ENCODE measurements around the gene TRAF2. TPM values are rescaled to one million over a fixed set of nuclear protein-coding genes. Genes with fewer than 3 reads are reported as not detected.

Gene TRAF2
- total and polyA plus RNA-seq, 2 donors (not counting 3 experiments of a cell fraction or from before 2014, with no cell fraction given) = 10.9 to 23.1 TPM

DNA sequence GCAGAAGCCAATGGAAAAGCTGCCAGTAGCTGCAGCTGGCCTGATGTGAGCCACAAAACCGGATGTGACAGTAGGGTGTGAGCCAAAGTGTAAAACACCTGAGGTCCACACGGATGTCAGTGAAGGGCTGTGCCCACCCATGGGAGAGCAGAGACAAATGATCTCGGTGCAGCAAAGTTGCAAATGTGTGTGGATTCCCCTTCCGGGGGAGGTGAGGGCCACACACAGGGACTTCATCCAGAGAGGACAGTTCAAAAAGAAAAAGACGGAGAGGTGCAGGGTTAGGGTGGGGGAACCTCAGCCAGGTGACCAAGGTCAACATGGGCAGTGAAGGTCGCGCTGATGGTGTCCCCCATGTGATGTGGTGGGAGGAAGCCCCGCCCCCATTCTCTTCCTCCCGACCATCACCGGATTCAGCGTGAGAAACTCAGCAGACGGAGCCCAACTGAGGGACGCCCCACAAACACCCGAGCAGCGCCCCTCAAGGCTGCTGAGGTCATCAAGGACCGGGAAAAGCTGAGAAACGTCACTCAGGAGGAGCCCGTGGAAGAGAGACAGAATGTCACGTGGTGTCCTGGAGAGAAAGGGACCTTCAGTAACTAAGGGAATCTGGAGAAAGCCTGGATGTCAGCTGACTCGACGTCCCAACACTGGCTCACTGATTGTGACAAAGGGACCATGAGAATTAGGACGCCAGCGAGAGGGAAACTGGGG is 79.6 kb downstream of the TRAF2 start:
- ChIA-PET POLR2A (no interaction called here), CTCF (no interaction called here)
- Histone ChIP-seq H3K4me1 (ENCODE audit: control insufficient read depth, extremely low read depth, insufficient read depth, low read length) (no peaks in the 10 kb centered on the region), H3K9me3 (replicated peaks; ENCODE audit: control insufficient read depth, insufficient read depth, low read length) (no peaks in the 10 kb centered on the region), H2AFZ (ENCODE audit: low read depth, low read length) (no peak overlapping the region), H3K9ac (replicated peaks; ENCODE audit: extremely low read depth, insufficient read depth, low read length) (no peak overlapping the region), H3K27me3 (ENCODE audit: control insufficient read depth in 2 of 2, insufficient read depth in 2 of 2, low read length in 2 of 2) (no peaks in the 10 kb centered on the region), H3K4me3 (replicated peaks in 1 of 3; ENCODE audit: insufficient read depth in 1 of 3, low read depth in 1 of 3, low read length in 3 of 3) (no peak overlapping the region), H3K36me3 (ENCODE audit: control insufficient read depth in 2 of 2, extremely low read depth in 1 of 2, insufficient read depth in 2 of 2, low read length in 2 of 2) (no peaks in the 10 kb centered on the region), H4K20me1 (replicated peaks; ENCODE audit: control insufficient read depth, extremely low read depth, insufficient read depth, low read length) (no peaks in the 10 kb centered on the region), H3K79me2 (ENCODE audit: control insufficient read depth, insufficient read depth, low read length) (no peaks in the 10 kb centered on the region), H3K27ac (ENCODE audit: insufficient read depth, low read depth, low read length) (no peak overlapping the region), H3K4me2 (ENCODE audit: insufficient read depth, low read length) (no peak overlapping the region), H3K9me1 (replicated peaks; ENCODE audit: control insufficient read depth, extremely low read depth, insufficient read depth, low read length) (no peaks in the 10 kb centered on the region)
- TF ChIP-seq POLR2A (IDR thresholded peaks at IDR 0.05; ENCODE audit: low read depth, low read length) = no peak
- no peak for TF ChIP-seq POLR2AphosphoS5 (IDR thresholded peaks at IDR 0.05; ENCODE audit: insufficient read depth, low read depth, low read length)
- no peak for TF ChIP-seq FOS (IDR thresholded peaks at IDR 0.05; ENCODE audit: borderline replicate concordance, insufficient read depth, low read length)
- no peak for TF ChIP-seq GATA2 (IDR thresholded peaks at IDR 0.05; ENCODE audit: insufficient read depth, insufficient read length, low read depth, low read length)
- TF ChIP-seq CTCF (IDR thresholded peaks at IDR 0.05; ENCODE audit: extremely low read depth in 1 of 2, insufficient read depth in 1 of 2, low read depth in 1 of 2, low read length in 2 of 2) = no peak
- TF ChIP-seq JUN (IDR thresholded peaks at IDR 0.05; ENCODE audit: borderline replicate concordance, insufficient read depth, insufficient read length, low read depth) = no peak
- no peak for TF ChIP-seq MYC (IDR thresholded peaks at IDR 0.05; ENCODE audit: low read depth, low read length)
- TF ChIP-seq, protein P1, sequence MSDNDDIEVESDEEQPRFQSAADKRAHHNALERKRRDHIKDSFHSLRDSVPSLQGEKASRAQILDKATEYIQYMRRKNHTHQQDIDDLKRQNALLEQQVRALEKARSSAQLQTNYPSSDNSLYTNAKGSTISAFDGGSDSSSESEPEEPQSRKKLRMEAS (IDR thresholded peaks at IDR 0.05; ENCODE audit: insufficient read depth, insufficient read length) = no peak
- TF ChIP-seq EZH2 (IDR thresholded peaks at IDR 0.05; ENCODE audit: borderline replicate concordance, low read depth, low read length, severe bottlenecking) = no peak
- dilution Hi-C loops (cut with MboI; ENCODE audit: extremely low pct_ligation_motif_present, low sequenced_read_pairs) (no loop called here), intact Hi-C loops (cut with micrococcal nuclease) (no loop called here)
- DNase-seq (ENCODE audit: low read depth, low spot score) = no peak
- BruUV-seq (replicated peaks) = no TSS peak
- no peak for FAIRE-seq
